HepG2 (cell line): ENCODE data around the gene TMTC4.

Source experiments
- CTCF ChIP-seq: sonication (generic); formaldehyde crosslinking; IDR thresholded peaks from 2 replicates; pipeline ENCODE4 v1.5.0; 2020; ENCODE audit warnings: mild to moderate bottlenecking, missing genetic modification reagents, moderate library complexity
- IRF1 ChIP-seq: sonication (generic); formaldehyde crosslinking; IDR thresholded peaks from 2 replicates; pipeline ENCODE4 v1.4.0; 2020; ENCODE audit warnings: low read depth, mild to moderate bottlenecking, missing genetic modification reagents
- POLR2AphosphoS5 ChIP-seq: IDR thresholded peaks from 2 replicates; pipeline ENCODE4 v1.6.1; 2012; ENCODE audit warnings: low read depth, low read length

GRCh38 chr13:100633461-100633860 is 41.1 kb downstream of the TMTC4 start:
- TF ChIP-seq POLR2AphosphoS5: no peak
- TF ChIP-seq CTCF (CRISPR knock-in tag): no peak
- TF ChIP-seq IRF1 (CRISPR knock-in tag): no peak
